Activated CD8-positive, alpha-beta T cell treated with anti-CD3 and anti-CD28 coated beads, Interleukin-2, amount 10 ng/mL, durations not matched to agents 7 days and 5 days (primary cell): ENCODE data around the gene GRIK1. TPM values are rescaled to one million over a fixed set of nuclear protein-coding genes. Genes with fewer than 3 reads are reported as not detected.

Source experiments
- ATAC-seq: fragments of 150-1000 bp; cut with Tn5 transposase; one replicate; pipeline ENCODE4 v1.10.0; 2021; ENCODE audit warnings: moderate library complexity
- CTCF ChIA-PET: fragments of 350-600 bp; sonication (Branson Sonifier 250); formaldehyde crosslinking; loops from one replicate; lab custom pipeline; 2021; ENCODE audit warnings: antibody characterized with exemption; lab: Charles Lee
- POLR2A ChIA-PET: fragments of 350-600 bp; sonication (Branson Sonifier 250); formaldehyde crosslinking; loops from one replicate; lab custom pipeline; 2021; ENCODE audit warnings: antibody characterized with exemption; lab: Charles Lee
- DNase-seq: peaks from one replicate; pipeline ENCODE4 v3.0.0-alpha.2; 2020
- H3K27ac Mint-ChIP-seq: one replicate; pipeline ENCODE4 v1.8.0; 2021; ENCODE audit warnings: mild to moderate bottlenecking, mixed read lengths
- H3K27me3 Mint-ChIP-seq: one replicate; pipeline ENCODE4 v1.8.0; 2021; ENCODE audit warnings: low read depth, mixed read lengths
- H3K36me3 Mint-ChIP-seq: one replicate; pipeline ENCODE4 v1.8.0; 2021; ENCODE audit warnings: low read depth, mixed read lengths
- H3K4me1 Mint-ChIP-seq: one replicate; pipeline ENCODE4 v1.8.0; 2021; ENCODE audit warnings: low read depth, mixed read lengths
- H3K4me3 Mint-ChIP-seq: one replicate; pipeline ENCODE4 v1.8.0; 2021; ENCODE audit warnings: mild to moderate bottlenecking, mixed read lengths
- H3K9me3 Mint-ChIP-seq: one replicate; pipeline ENCODE4 v1.8.0; 2022; ENCODE audit warnings: mixed read lengths; ENCODE audit not compliant: insufficient read depth
- total RNA-seq, 2 experiments: library from RNA; stranded (reverse); gene quantifications; one replicate each; pipeline ENCODE4 v1.2.3, GENCODE V29; 2021

GRIK1 gene
- total RNA-seq, 2 experiments from 2014 or later = not detected

DNA sequence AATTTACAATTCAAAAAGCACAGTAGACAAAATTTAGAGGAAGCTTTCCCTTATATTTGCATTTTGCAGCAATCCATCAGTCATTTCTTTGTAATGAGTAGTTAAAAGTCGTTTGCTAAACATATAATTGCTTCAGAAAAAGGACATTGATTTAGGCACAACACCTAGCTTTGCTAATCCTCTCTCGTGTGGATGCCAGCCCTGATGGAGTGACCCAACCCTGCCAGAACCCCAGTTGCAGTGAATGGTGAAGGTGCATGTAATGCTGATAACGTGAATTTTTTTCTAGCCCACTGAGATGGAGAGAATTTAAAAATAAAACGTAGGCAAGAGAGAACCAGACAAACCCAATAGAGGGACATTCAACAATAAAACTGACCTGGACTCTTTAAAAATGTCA, 263.4 kb downstream of the GRIK1 start:
- no peak for DNase-seq
- no peak overlapping the region for H3K27ac Mint-ChIP-seq
- ChIA-PET POLR2A (no interaction called here), CTCF (no interaction called here)
- H3K4me1 Mint-ChIP-seq = no peaks in the 10 kb centered on the region
- no peaks in the 10 kb centered on the region for H3K36me3 Mint-ChIP-seq
- ATAC-seq = no peak
- H3K4me3 Mint-ChIP-seq = no peak overlapping the region
- no peaks in the 10 kb centered on the region for H3K9me3 Mint-ChIP-seq
- peaks cover 5% of the 10 kb centered on the region for H3K27me3 Mint-ChIP-seq

DNA sequence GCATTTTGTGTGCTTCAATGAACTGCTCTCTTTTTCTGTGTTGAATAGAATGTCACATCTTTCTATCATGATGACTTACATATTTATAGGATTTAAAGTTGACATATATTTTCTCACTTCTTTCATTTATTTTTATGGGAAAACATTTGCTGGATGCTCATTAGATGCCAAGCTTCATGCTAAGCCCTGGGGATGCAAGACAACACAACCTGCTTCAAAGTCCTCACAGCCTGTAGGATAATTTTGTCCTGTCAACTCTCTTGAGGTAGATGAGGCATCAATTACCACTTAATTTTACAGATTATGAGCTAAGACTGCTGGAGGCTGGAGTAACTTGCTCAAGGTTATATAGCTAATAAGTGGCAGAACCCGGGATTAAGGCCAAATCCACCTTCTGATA, 264.3 kb downstream of the GRIK1 start:
- Mint-ChIP-seq H3K36me3 (no peaks in the 10 kb centered on the region), H3K4me3 (no peak overlapping the region), H3K27me3 (peaks cover 3% of the 10 kb centered on the region), H3K27ac (no peak overlapping the region), H3K4me1 (no peaks in the 10 kb centered on the region), H3K9me3 (no peaks in the 10 kb centered on the region)
- no peak for DNase-seq
- CTCF ChIA-PET = no interaction called here
- POLR2A ChIA-PET = no interaction called here
- no peak for ATAC-seq

DNA sequence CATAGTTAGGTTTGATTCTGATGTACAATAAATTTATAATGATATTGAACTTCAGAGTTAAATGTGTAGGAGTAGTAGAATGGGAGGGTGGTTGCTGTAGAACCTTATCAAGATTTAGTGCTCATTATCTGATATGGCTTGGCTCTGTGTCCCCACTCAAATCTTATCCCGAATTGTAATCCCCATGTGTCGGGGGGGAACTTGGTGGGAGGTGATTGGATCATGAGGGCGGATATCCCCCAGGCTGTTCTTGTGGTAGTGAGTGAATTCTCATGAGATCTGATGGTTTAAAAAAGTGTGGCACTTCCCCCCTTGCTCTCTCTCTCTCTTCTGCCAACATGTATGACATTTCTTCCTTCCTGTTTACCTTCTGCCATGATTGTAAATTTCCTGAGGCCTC, 265.5 kb downstream of the GRIK1 start:
- H3K9me3 Mint-ChIP-seq = no peaks in the 10 kb centered on the region
- H3K4me3 Mint-ChIP-seq = no peak overlapping the region
- no peak for DNase-seq
- peaks cover 3% of the 10 kb centered on the region for H3K27me3 Mint-ChIP-seq
- no peak overlapping the region for H3K27ac Mint-ChIP-seq
- H3K36me3 Mint-ChIP-seq = no peaks in the 10 kb centered on the region
- ChIA-PET POLR2A (interaction anchor here (1.0 kb wide), 1 partner anchor 12 kb away, joined by 4 read pairs; no protein-coding TSS in a partner anchor), CTCF (no interaction called here)
- no peak for ATAC-seq
- H3K4me1 Mint-ChIP-seq = no peaks in the 10 kb centered on the region

DNA sequence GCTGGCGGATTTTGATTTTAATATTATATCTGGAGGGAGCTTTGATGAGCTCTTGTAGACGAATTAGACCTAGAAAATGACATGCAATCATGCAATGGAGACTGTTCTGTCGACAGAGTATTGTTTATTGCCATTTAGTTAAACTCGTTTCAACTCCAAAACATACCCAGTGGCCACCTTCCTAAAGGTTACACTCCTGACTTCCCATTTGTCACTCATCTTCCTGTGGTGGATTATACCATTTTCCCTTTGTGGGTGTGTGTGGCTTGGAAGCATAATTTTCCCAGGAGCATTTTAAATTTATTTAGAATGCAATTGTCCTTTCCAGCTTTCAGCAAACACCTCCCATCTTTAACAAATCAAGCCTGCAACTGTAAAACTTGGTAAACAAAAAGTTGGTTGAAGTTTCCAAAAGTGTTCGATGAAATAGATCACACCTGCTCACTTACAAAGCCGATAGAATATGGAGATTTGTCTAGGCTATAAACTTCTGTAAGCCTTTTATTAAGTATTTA, 266.6 kb downstream of the GRIK1 start:
- Mint-ChIP-seq H3K27ac (no peak overlapping the region), H3K4me1 (no peaks in the 10 kb centered on the region), H3K4me3 (no peak overlapping the region), H3K36me3 (no peaks in the 10 kb centered on the region), H3K27me3 (peaks cover 9% of the 10 kb centered on the region), H3K9me3 (no peaks in the 10 kb centered on the region)
- no peak for ATAC-seq
- no peak for DNase-seq
- ChIA-PET POLR2A (no interaction called here), CTCF (interaction anchor here (1.5 kb wide), 1 partner anchor 24 kb away, joined by 3 read pairs; no protein-coding TSS in a partner anchor)

DNA sequence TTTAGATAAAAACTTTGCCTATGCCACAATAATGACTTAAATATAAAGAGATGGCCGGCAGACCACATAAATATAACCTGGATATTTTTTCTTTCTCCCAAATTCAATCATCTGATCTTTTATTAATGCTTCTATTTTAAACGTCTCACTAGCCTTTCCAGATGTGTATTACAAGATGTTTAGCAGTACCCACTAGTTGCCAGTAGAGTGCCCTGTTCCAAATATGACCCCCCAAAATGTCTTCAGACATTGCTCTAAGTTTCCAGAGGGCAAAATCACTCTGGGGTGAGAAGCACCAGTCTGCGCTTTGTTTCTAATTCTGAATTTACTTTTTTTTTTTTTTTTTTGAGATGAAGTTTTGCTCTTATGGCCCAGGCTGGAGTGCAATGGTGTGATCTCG, 268.1 kb downstream of the GRIK1 start:
- POLR2A ChIA-PET = interaction anchor here (0.6 kb wide), 1 partner anchor 9 kb away, joined by 3 read pairs; no protein-coding TSS in a partner anchor
- Mint-ChIP-seq H3K27ac (no peak overlapping the region), H3K4me3 (no peak overlapping the region), H3K9me3 (no peaks in the 10 kb centered on the region), H3K27me3 (peaks cover 12% of the 10 kb centered on the region), H3K4me1 (no peaks in the 10 kb centered on the region), H3K36me3 (no peaks in the 10 kb centered on the region)
- DNase-seq (no peak), ATAC-seq (no peak)
- CTCF ChIA-PET = interaction anchor here (1.5 kb wide), 1 partner anchor 25 kb away, joined by 3 read pairs; no protein-coding TSS in a partner anchor

DNA sequence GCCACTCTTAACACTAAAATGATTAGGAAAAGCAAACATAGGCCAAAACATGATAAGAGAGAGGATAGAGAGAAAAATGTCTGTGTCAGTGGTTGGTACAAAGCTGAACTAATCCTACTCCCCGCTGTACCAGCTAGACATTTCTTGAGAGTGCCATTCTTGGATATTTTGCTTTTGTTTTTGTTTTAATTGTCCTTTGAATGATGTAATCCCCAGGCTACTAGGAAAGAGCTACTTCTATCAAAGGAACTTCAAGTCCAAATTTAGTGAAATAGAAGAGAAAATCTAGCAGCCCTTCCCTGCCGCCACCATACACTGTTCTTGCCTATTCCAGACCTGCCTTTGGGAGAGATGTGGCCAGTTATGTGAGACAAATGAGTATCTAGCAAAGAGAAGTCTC, 269.6 kb downstream of the GRIK1 start:
- Mint-ChIP-seq H3K27me3 (peaks cover 12% of the 10 kb centered on the region), H3K27ac (no peak overlapping the region), H3K9me3 (no peaks in the 10 kb centered on the region), H3K36me3 (no peaks in the 10 kb centered on the region), H3K4me1 (no peaks in the 10 kb centered on the region), H3K4me3 (no peak overlapping the region)
- no peak for ATAC-seq
- ChIA-PET CTCF (no interaction called here), POLR2A (no interaction called here)
- no peak for DNase-seq

DNA sequence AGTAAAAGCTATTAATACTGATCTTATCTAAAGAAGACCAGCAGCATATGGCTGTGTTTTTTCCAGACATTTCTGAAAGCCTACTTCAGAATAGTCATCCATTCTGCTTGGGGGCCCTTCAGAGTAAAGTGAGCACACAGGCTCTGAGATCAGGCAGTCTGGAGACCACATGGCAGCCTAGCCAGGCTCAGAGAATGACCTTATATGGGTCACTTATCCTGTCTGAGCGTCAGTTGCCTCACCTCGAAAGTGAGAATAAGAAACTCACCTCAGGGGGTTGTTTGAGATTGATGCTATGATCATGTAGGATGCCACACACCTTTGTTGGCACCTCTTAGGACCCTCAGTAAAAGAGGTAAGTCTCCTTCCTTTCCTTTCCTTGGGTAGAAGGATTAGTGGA, 270.4 kb downstream of the GRIK1 start:
- ChIA-PET CTCF (no interaction called here), POLR2A (no interaction called here)
- Mint-ChIP-seq H3K27ac (no peak overlapping the region), H3K4me1 (no peaks in the 10 kb centered on the region), H3K4me3 (no peak overlapping the region), H3K9me3 (no peaks in the 10 kb centered on the region), H3K36me3 (no peaks in the 10 kb centered on the region), H3K27me3 (peaks cover 14% of the 10 kb centered on the region)
- DNase-seq = no peak
- ATAC-seq = no peak

DNA sequence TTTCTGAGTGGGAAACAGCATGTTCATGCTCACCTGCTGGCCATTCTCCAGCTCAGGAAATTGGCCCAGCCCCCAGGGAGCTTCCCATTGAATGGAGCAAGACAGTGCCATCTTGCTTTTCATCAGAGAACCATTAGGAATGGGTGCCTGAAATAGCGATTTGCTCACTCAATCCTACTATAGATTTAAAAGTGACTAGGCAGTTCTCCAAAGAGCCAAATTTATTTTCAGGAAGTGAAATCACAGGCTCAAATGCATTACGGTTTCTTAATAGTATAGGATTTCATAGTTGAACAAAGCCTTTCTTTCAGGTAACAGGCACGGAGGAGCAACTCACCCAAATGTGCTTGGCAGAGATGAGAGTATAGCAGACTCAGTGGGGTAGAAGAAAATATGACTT, 272.1 kb downstream of the GRIK1 start:
- H3K9me3 Mint-ChIP-seq = no peaks in the 10 kb centered on the region
- CTCF ChIA-PET = no interaction called here
- POLR2A ChIA-PET = no interaction called here

DNA sequence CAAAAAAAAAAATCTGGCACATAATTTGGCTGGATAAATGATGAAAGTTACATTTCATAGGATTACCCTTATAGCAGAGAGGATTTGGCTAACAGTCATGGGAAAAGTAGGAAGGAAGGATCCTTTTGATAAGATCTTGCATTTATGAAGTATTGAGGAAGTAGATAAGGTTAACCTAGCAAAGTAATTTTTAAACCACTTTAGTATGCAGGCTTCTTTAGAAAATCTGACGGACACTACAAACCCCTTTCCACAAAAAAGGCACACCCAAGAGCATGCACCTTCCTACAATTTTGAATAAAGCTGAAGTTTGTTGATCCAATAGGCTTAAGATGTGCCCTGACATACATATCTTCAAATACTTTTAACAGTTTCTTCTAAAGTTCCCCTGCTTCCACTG, 275.2 kb downstream of the GRIK1 start:
- H3K27me3 Mint-ChIP-seq = peaks cover 21% of the 10 kb centered on the region
- no peaks in the 10 kb centered on the region for H3K36me3 Mint-ChIP-seq
- no peak overlapping the region for H3K4me3 Mint-ChIP-seq
- no peaks in the 10 kb centered on the region for H3K4me1 Mint-ChIP-seq
- no peaks in the 10 kb centered on the region for H3K9me3 Mint-ChIP-seq
- no peak for ATAC-seq
- H3K27ac Mint-ChIP-seq = no peak overlapping the region
- DNase-seq = no peak
- POLR2A ChIA-PET = no interaction called here
- CTCF ChIA-PET = no interaction called here

More for the DNA sequence above, 272.1 kb downstream of the GRIK1 start:
- ATAC-seq = no peak
- H3K4me1 Mint-ChIP-seq = no peaks in the 10 kb centered on the region
- no peak overlapping the region for H3K27ac Mint-ChIP-seq
- no peaks in the 10 kb centered on the region for H3K36me3 Mint-ChIP-seq
- no peak overlapping the region for H3K4me3 Mint-ChIP-seq
- no peak for DNase-seq
- peaks cover 20% of the 10 kb centered on the region for H3K27me3 Mint-ChIP-seq

DNA sequence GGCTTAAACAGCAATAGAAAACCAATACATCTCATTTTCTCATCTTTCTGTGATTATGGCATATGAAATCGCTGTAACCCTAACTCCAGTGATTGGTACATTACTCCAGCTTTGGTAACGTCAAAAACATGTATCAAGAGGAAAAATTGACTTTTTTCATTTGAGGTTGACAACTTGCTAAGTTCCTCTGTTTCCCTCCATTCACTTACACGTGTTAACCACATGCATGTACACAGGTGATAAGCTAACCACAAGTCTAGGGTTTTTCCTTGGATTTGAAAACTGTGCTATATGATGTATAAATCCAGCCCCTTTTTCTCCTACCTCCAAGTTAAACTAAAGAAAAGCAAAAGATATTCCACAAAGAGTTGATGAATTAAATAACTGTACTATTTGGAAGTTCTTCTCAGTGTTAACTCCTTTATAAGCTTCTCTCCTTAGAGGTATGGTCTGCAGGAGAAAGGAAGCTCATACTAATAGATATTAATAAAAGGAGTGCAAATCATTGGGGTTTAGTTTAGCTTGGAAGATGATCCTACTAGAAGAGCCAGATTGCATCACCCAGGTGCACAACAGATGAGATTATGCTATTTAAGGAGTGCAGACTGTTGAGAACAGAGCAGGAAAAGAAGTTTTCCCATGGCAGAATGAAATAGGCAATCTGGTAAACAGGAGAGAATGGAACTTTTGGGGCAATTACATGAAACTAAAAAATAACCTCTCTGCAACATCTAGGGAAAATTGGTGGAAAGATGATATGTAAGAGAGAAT, 277.9 kb downstream of the GRIK1 start:
- H3K27ac Mint-ChIP-seq = no peak overlapping the region
- CTCF ChIA-PET = no interaction called here
- no peak overlapping the region for H3K4me3 Mint-ChIP-seq
- H3K36me3 Mint-ChIP-seq = peaks cover 2% of the 10 kb centered on the region
- H3K27me3 Mint-ChIP-seq = peaks cover 13% of the 10 kb centered on the region
- DNase-seq (no peak), ATAC-seq (no peak)
- no peaks in the 10 kb centered on the region for H3K9me3 Mint-ChIP-seq
- POLR2A ChIA-PET = interaction anchor here (0.7 kb wide), 1 partner anchor 12 kb away, joined by 4 read pairs; no protein-coding TSS in a partner anchor
- peaks cover 7% of the 10 kb centered on the region for H3K4me1 Mint-ChIP-seq

DNA sequence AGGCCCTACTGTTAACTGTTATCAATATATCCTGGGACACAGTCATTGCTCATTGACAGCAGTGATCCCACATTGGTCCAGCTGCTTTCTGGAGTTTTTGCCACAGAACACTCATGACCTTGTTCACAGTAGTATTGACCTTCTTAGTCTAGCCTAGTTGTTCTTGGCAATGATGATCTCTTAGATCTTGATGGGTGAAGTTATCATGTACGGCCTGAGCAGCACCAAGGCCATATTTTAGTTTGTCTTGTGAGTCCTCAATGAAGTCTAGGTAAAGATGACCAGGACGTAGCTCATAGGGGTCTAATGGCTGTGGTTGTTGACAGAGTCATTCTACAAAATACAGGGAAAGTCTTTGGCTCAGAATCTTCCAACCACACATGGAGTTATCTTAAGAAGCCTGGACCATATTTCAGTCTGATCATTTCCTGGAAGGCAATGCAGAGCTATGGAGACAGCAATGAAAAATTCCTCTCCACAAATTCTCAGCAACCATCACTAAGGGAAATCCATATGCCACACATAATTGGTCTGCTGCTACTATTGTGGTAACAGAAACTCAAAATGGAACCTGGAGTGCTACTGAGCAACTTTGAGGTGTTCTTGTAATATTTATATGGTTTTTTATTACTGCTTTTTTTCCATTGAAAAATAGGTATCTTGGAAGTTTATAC, 279.6 kb downstream of the GRIK1 start:
- DNase-seq (no peak), ATAC-seq (no peak)
- H3K4me3 Mint-ChIP-seq = no peak overlapping the region
- ChIA-PET POLR2A (no interaction called here), CTCF (no interaction called here)
- H3K27ac Mint-ChIP-seq = no peak overlapping the region
- H3K36me3 Mint-ChIP-seq = peaks cover 2% of the 10 kb centered on the region
- peaks cover 13% of the 10 kb centered on the region for H3K27me3 Mint-ChIP-seq
- H3K9me3 Mint-ChIP-seq = peaks cover 4% of the 10 kb centered on the region
- H3K4me1 Mint-ChIP-seq = peaks cover 20% of the 10 kb centered on the region

DNA sequence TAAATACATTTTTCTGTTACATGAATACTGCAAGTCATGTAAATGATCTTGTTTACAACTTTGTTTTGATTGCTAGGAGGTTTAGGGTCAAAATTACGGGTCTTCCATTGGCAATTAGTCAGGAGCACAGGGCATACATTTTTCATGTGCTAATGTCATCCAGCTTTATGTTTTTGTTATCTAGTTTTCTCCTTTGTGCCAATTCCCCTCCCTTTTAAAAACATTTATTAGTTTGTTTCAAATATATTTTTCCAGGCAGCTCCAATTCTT, 280.9 kb downstream of the GRIK1 start:
- no peak for DNase-seq
- Mint-ChIP-seq H3K27me3 (peaks cover 8% of the 10 kb centered on the region), H3K27ac (no peak overlapping the region), H3K4me1 (peaks cover 23% of the 10 kb centered on the region), H3K4me3 (no peak overlapping the region), H3K9me3 (peaks cover 4% of the 10 kb centered on the region), H3K36me3 (peaks cover 2% of the 10 kb centered on the region)
- no peak for ATAC-seq
- CTCF ChIA-PET = interaction anchor here (0.9 kb wide), 1 partner anchor 191 kb away, joined by 3 read pairs; no protein-coding TSS in a partner anchor
- POLR2A ChIA-PET = no interaction called here
